GM21576 (cell line): ENCODE data around the gene RHOB.
"Not testable (repeated sequence)": the region's sequence is repeated elsewhere in the genome, so short reads cannot be mapped to it uniquely, and the experiment has no call there.

Experiments used
- ATAC-seq: cut with Tn5 transposase; IDR thresholded peaks from one replicate; pipeline ENCODE4 v1.9.1; 2021; ENCODE audit warnings: mild to moderate bottlenecking, moderate library complexity; ENCODE audit not compliant: unreplicated experiment

Gene RHOB

DNA sequence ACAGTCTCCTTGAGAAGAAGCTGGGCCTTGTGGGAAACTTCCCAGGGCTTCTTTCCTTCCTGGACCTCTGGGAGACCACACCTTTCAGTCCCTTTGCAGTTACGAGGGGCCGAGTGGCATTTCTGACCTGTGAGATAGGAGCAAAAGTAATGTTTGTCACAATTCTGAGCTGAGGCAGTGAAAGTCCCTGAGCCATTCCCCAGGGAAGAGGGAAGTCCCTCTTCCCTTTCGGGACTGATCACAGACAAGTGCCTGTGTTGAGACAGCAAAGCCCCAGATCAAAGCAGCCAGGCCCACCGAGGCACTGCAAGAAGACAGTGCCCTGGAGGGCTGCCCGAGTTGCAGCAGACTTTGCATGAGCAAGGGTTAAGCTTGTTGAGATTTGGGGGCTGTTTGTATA, 41.9 kb downstream of the RHOB start:
- no peak for ATAC-seq

DNA sequence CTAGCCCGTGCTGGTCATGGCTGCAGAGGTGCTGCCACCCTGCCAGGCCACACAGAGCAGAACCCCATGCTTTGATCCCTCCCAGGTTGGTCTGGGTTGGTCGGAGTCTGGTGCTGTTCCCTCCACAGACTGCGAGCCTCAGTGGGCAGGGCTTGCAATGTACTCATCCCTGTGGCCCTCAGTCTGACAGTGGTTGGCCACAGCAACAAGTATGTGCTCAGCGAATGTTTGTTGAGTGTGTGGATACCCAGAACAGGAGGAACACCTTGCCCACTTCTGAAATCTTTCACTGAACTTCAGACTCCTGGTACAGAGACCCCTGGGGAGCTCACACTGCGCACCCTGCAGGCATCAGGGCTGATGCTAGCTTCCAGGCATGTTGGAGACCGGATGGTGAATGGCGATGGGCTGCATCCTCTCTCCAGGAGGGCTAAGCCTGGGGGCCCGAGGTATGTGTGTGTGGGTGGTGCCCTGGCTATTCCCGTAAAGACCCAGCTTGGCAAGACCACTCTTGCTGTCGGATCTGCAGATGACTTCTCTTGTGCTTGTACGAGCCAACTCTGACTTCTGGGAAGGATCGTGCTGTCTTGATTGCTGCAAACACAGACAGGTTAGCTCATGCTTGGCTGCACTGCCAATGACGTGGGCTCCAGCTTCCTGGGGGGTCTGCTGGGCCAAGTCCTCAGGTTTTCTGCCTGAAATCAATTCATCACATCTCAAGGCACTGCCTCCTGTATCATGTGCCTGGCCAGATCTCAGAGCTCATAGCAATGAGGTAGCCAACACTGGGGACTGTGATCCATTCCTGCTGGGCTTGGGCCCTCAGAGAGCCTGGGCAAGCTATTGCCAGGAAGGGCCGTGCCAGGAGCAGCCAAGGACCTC, 43.7 kb downstream of the RHOB start:
- no peak for ATAC-seq

GRCh38 chr2:20491739-20492531, 45.1 kb downstream of the RHOB start:
- no peak for ATAC-seq

- not testable (repeated sequence) for ATAC-seq
Observed at GRCh38 chr2:20493095-20493494, 46.2 kb downstream of the RHOB start.

DNA sequence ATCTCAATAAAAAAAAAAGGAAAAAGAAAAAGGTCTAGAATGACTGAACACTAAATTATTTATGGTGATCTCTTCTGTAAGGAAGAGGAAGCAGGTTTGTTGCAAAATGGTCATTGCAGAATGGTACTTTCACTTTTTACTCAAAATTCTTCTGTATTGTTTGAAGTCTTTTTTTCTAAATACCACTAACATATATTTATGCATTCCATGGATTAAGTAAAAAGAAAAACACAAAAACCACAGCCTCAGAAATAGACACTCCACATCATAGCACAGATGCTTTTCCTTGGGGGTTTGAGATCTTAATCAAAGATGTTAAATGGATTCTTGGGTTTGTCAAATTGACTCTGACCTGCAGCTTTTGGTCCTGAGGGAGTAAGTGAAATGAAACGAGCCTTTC, 47.4 kb downstream of the RHOB start:
- no peak for ATAC-seq

- no peak for ATAC-seq
Observed at GRCh38 chr2:20496076-20496872, 49.4 kb downstream of the RHOB start.

- ATAC-seq, result no peak
Observed at GRCh38 chr2:20496942-20497341, 50.1 kb downstream of the RHOB start.
